GM12874 (cell line): ENCODE measurements around the gene MBNL1.

ENCODE experiments used
- TF ChIP-seq, protein P1 (sequence below): IDR thresholded peaks from 2 replicates; pipeline ENCODE4 v1.5.1; 2011; ENCODE audit warnings: low read depth, mild to moderate bottlenecking, control low read depth, low read length, moderate library complexity; ENCODE audit not compliant: insufficient read depth

MBNL1 gene

GRCh38 chr3:152241142-152242017 is 27.3 kb upstream of the MBNL1 start:
- TF ChIP-seq, protein P1, sequence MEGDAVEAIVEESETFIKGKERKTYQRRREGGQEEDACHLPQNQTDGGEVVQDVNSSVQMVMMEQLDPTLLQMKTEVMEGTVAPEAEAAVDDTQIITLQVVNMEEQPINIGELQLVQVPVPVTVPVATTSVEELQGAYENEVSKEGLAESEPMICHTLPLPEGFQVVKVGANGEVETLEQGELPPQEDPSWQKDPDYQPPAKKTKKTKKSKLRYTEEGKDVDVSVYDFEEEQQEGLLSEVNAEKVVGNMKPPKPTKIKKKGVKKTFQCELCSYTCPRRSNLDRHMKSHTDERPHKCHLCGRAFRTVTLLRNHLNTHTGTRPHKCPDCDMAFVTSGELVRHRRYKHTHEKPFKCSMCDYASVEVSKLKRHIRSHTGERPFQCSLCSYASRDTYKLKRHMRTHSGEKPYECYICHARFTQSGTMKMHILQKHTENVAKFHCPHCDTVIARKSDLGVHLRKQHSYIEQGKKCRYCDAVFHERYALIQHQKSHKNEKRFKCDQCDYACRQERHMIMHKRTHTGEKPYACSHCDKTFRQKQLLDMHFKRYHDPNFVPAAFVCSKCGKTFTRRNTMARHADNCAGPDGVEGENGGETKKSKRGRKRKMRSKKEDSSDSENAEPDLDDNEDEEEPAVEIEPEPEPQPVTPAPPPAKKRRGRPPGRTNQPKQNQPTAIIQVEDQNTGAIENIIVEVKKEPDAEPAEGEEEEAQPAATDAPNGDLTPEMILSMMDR, result no peak

DNA sequence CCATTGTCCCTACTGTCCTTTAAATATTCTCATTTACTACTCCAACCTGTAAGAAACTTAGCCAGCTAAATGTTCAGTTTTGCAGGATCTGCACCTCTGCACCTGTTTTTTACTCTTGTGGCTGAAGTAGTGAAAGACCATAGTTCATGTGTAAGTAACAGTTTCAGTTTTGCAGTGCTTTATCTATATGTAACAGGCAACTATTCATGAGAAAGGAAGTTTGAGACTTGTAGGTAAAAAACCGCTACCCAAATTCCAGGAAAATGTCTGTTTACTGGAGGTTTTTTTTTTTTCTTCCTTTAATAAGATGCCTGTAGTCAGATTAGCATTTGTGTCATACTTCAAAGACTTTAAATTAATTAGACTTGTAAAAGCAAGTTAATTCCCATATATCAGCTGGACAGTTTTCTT is 25.4 kb upstream of the MBNL1 start:
- TF ChIP-seq, protein P1, result no peak

DNA sequence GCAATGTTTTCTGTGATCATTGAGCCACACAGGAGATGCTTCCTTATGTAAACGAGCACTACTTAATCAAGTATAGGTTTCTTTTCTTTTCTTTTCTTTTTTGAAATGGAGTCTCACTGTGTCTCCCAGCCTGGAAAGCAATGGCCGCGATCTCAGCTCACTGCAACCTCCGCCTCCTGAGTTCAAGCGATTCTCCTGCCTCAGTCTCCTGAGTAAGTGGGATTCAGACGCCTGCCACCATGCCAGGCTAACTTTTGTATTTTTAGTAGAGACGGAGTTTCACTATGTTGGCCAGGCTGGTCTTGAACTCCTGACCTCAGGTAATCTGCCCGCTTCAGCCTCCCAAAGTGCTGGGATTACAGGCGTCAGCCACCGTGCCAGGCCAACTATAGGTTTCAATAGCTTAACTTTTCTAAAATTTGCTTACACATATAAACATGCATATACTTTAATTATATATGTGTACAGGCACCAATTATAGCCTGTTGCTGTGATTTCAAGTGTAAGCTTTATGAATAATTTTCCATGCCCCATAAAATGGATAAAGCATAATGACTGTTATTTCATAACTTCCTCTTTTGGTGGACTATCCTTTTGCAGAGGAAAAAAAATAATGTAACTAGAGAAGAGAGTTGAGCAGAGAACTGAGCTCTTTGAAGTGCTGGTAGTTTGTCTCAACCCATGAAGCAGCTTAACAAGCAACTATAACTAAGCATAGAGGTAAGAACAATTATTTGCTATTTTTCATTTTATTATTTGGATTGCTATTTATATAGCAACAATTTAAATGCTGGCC is 24.8 kb upstream of the MBNL1 start:
- TF ChIP-seq, protein P1, result no peak

DNA sequence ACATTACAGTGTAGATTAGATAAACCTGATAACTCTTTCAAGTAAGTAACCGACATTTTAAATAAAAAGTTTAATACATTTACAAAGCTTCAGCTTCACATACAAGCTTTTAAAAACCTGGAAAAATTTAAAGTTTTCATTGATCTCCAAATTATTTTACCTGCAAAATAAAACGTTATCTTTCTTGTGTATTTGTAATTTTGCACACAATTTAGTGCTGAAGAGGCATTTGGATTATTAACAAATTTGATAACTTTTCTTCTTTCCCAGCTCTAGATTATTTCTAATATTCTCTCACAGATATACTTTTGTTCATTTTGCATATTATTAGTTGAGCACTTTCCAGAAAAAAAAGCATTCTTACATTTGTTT is 24.2 kb upstream of the MBNL1 start:
- TF ChIP-seq, protein P1, result no peak

- TF ChIP-seq, protein P1, result no peak
Measured at GRCh38 chr3:152245498-152246170, 23.1 kb upstream of the MBNL1 start.

DNA sequence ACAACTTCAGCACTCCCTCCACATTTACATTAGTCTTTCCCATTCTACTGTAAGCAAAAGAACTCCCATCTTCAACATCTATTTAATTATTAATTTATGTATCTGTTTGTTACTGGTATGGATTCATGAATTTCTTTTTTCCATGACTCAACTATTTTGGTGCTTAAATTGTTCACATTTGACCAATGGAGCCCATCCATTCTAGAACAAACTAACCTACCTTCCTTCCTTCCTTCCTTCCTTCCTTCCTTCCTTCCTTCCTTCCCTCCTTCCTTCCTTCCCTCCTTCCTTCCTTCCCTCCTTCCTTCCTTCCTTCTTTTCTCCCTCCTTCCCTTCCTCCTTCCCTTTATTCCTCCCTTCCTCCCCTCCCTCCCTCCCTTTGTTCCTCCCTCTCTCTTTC is 16.8 kb upstream of the MBNL1 start:
- TF ChIP-seq, protein P1, result no peak

- TF ChIP-seq, protein P1, result no peak
Measured at GRCh38 chr3:152252755-152253154, 16.0 kb upstream of the MBNL1 start.
